ENCODE measurements around the gene LONP2. TPM values are rescaled to one million over a fixed set of nuclear protein-coding genes. Genes with fewer than 3 reads are reported as not detected.

Gene LONP2
- total RNA-seq, 1 experiment from 2014 or later: 55.6 TPM

GRCh38 chr16:48317026-48317425 lies 72.9 kb downstream of the LONP2 start:
- no peak for DNase-seq (ENCODE audit: unreplicated experiment)
- peaks cover 51% of the 10 kb centered on the region for H3K36me3 Mint-ChIP-seq (ENCODE audit: insufficient read depth, unreplicated experiment)
- H3K27me3 Mint-ChIP-seq (ENCODE audit: insufficient read depth, unreplicated experiment): no peaks in the 10 kb centered on the region
- H3K9me3 Mint-ChIP-seq (ENCODE audit: unreplicated experiment): no peaks in the 10 kb centered on the region
- no peak overlapping the region for H3K4me3 Mint-ChIP-seq (ENCODE audit: unreplicated experiment)
- H3K4me1 Mint-ChIP-seq (ENCODE audit: insufficient read depth, unreplicated experiment): no peaks in the 10 kb centered on the region
- no TSS peak for BruUV-seq (replicated peaks)
- intact Hi-C loops (cut with micrococcal nuclease): no loop called here
- POLR2A ChIA-PET: interaction anchor here (0.9 kb wide), 1 partner anchor 18 kb away, joined by 3 read pairs; no protein-coding TSS in a partner anchor
- H3K27ac Mint-ChIP-seq (ENCODE audit: low read depth, unreplicated experiment): no peak overlapping the region
- CTCF ChIA-PET: interaction anchor here (0.6 to 1.4 kb wide), 4 partner anchors 10 to 26 kb away, joined by 3 to 4 read pairs (median 4); no protein-coding TSS in a partner anchor
- TF ChIP-seq CTCF (IDR thresholded peaks at IDR 0.05; ENCODE audit: unreplicated experiment): no peak

- CTCF ChIA-PET: interaction anchor here (0.5 to 1.4 kb wide), 5 partner anchors 9 to 33 kb away, joined by 3 to 4 read pairs (median 4); no protein-coding TSS in a partner anchor
Observed at GRCh38 chr16:48317614-48318315, 73.7 kb downstream of the LONP2 start.

GRCh38 chr16:48318630-48319029 lies 74.5 kb downstream of the LONP2 start:
- Mint-ChIP-seq H3K9me3 (ENCODE audit: unreplicated experiment) (no peaks in the 10 kb centered on the region), H3K4me1 (ENCODE audit: insufficient read depth, unreplicated experiment) (no peaks in the 10 kb centered on the region), H3K36me3 (ENCODE audit: insufficient read depth, unreplicated experiment) (peaks cover 50% of the 10 kb centered on the region), H3K27me3 (ENCODE audit: insufficient read depth, unreplicated experiment) (no peaks in the 10 kb centered on the region), H3K4me3 (ENCODE audit: unreplicated experiment) (no peak overlapping the region), H3K27ac (ENCODE audit: low read depth, unreplicated experiment) (no peak overlapping the region)
- BruUV-seq (replicated peaks): no TSS peak
- no peak for DNase-seq (ENCODE audit: unreplicated experiment)
- CTCF ChIA-PET: no interaction called here
- intact Hi-C loops (cut with micrococcal nuclease): no loop called here
- POLR2A ChIA-PET: interaction anchor here (1.1 to 1.7 kb wide), 2 partner anchors 12 to 67 kb away, joined by 3 to 4 read pairs; no protein-coding TSS in a partner anchor
- TF ChIP-seq CTCF (IDR thresholded peaks at IDR 0.05; ENCODE audit: unreplicated experiment): no peak

More at GRCh38 chr16:48317614-48318315, 73.7 kb downstream of the LONP2 start:
- Mint-ChIP-seq H3K36me3 (ENCODE audit: insufficient read depth, unreplicated experiment) (peaks cover 50% of the 10 kb centered on the region), H3K4me1 (ENCODE audit: insufficient read depth, unreplicated experiment) (no peaks in the 10 kb centered on the region), H3K27ac (ENCODE audit: low read depth, unreplicated experiment) (no peak overlapping the region), H3K9me3 (ENCODE audit: unreplicated experiment) (no peaks in the 10 kb centered on the region), H3K27me3 (ENCODE audit: insufficient read depth, unreplicated experiment) (no peaks in the 10 kb centered on the region), H3K4me3 (ENCODE audit: unreplicated experiment) (no peak overlapping the region)
- DNase-seq (ENCODE audit: unreplicated experiment): peak; percentile 24
- POLR2A ChIA-PET: interaction anchor here (0.6 to 1.1 kb wide), 3 partner anchors 9 to 66 kb away, joined by 3 read pairs; no protein-coding TSS in a partner anchor
- no TSS peak for BruUV-seq (replicated peaks)
- intact Hi-C loops (cut with micrococcal nuclease): no loop called here
- no peak for TF ChIP-seq CTCF (IDR thresholded peaks at IDR 0.05; ENCODE audit: unreplicated experiment)

GRCh38 chr16:48321317-48322036 lies 77.4 kb downstream of the LONP2 start:
- no peak overlapping the region for H3K4me3 Mint-ChIP-seq (ENCODE audit: unreplicated experiment)
- ChIA-PET CTCF (interaction anchor here (0.6 to 2.1 kb wide), 4 partner anchors 30 to 1333 kb away, joined by 3 to 7 read pairs (median 4); no protein-coding TSS in a partner anchor), POLR2A (interaction anchor here (0.6 to 1.6 kb wide), 4 partner anchors 9 to 15 kb away, joined by 3 to 8 read pairs (median 3); no protein-coding TSS in a partner anchor)
- no peaks in the 10 kb centered on the region for H3K4me1 Mint-ChIP-seq (ENCODE audit: insufficient read depth, unreplicated experiment)
- H3K36me3 Mint-ChIP-seq (ENCODE audit: insufficient read depth, unreplicated experiment): peaks cover 39% of the 10 kb centered on the region
- H3K27me3 Mint-ChIP-seq (ENCODE audit: insufficient read depth, unreplicated experiment): no peaks in the 10 kb centered on the region
- DNase-seq (ENCODE audit: unreplicated experiment): peak; percentile 27
- TF ChIP-seq CTCF (IDR thresholded peaks at IDR 0.05; ENCODE audit: unreplicated experiment): no peak
- no TSS peak for BruUV-seq (replicated peaks)
- no peak overlapping the region for H3K27ac Mint-ChIP-seq (ENCODE audit: low read depth, unreplicated experiment)
- no peaks in the 10 kb centered on the region for H3K9me3 Mint-ChIP-seq (ENCODE audit: unreplicated experiment)
- intact Hi-C loops (cut with micrococcal nuclease): no loop called here

All from MCF 10A (cell line).